Caco-2 (cell line): ENCODE data around the gene GPR137B. TPM values are rescaled to one million over a fixed set of nuclear protein-coding genes. Genes with fewer than 3 reads are reported as not detected.

Experiments used
- BruUV-seq: library from RNA; stranded (reverse); fragments of 400-500 nt; replicated peaks from 2 replicates; lab custom pipeline; 2021; lab: Mats Ljungman, UMichigan
- CTCF ChIA-PET: fragments of 300-600 bp; sonication (Branson Sonifier 250); formaldehyde crosslinking; loops from one replicate; lab custom pipeline; 2022; ENCODE audit warnings: antibody characterized with exemption; lab: Charles Lee
- POLR2A ChIA-PET: fragments of 300-600 bp; sonication (Branson Sonifier 250); formaldehyde crosslinking; loops from one replicate; lab custom pipeline; 2022; ENCODE audit warnings: antibody characterized with exemption; lab: Charles Lee
- DNase-seq, 2 experiments: peaks; one replicate each; pipeline versions ENCODE4 v3.0.0 to v3.0.0-alpha.2; 2020 to 2022
- H3K27me3 ChIP-seq: replicated peaks from 2 replicates; pipeline ENCODE4 v1.6.0; 2011; ENCODE audit warnings: low read length; ENCODE audit not compliant: control insufficient read depth, insufficient read depth
- H3K36me3 ChIP-seq: 2 replicates; pipeline ENCODE4 v1.5.1; 2011; ENCODE audit warnings: low read length; ENCODE audit not compliant: control insufficient read depth, insufficient read depth
- H3K4me1 ChIP-seq: fragments of 250-450 bp; sonication (Bioruptor Pico); 2 replicates; pipeline ENCODE4 v1.5.1; 2020; ENCODE audit warnings: mild to moderate bottlenecking
- H3K4me3 ChIP-seq: 2 replicates; pipeline ENCODE4 v1.5.1; 2011; ENCODE audit warnings: low read depth, mild to moderate bottlenecking, control low read depth, low read length
- H3K9me3 ChIP-seq: fragments of 250-450 bp; sonication (Bioruptor Pico); 2 replicates; pipeline ENCODE4 v1.5.1; 2020; ENCODE audit warnings: mild to moderate bottlenecking, moderate library complexity
- H3K27ac Mint-ChIP-seq: one replicate; pipeline ENCODE4 v1.8.0; 2022; ENCODE audit warnings: mixed read lengths; ENCODE audit not compliant: unreplicated experiment
- H3K27me3 Mint-ChIP-seq: one replicate; pipeline ENCODE4 v1.8.0; 2022; ENCODE audit warnings: mixed read lengths; ENCODE audit not compliant: insufficient read depth, unreplicated experiment
- H3K36me3 Mint-ChIP-seq: one replicate; pipeline ENCODE4 v1.8.0; 2022; ENCODE audit warnings: mild to moderate bottlenecking, mixed read lengths; ENCODE audit not compliant: insufficient read depth, unreplicated experiment
- H3K4me1 Mint-ChIP-seq: one replicate; pipeline ENCODE4 v1.8.0; 2022; ENCODE audit warnings: low read depth, mixed read lengths; ENCODE audit not compliant: unreplicated experiment
- H3K4me3 Mint-ChIP-seq: one replicate; pipeline ENCODE4 v1.8.0; 2022; ENCODE audit warnings: mild to moderate bottlenecking, moderate library complexity, mixed read lengths; ENCODE audit not compliant: unreplicated experiment
- H3K9me3 Mint-ChIP-seq: one replicate; pipeline ENCODE4 v1.8.0; 2022; ENCODE audit warnings: mixed read lengths; ENCODE audit not compliant: unreplicated experiment
- CTCF ChIP-seq, 2 experiments: fragments of 200-600 bp in 1 of 2; IDR thresholded peaks; 1 replicate in 1 of 2; 2 replicates in 1 of 2; pipeline versions ENCODE4 v1.5.1 to v1.8.0; 2011 to 2022; ENCODE audit warnings: antibody characterized with exemption in 1 of 2, control low read depth in 1 of 2, inconsistent platforms in 1 of 2, low read depth in 1 of 2, low read length in 1 of 2, mild to moderate bottlenecking in 1 of 2, moderate library complexity in 1 of 2; ENCODE audit not compliant: insufficient read depth in 1 of 2, severe bottlenecking in 1 of 2, unreplicated experiment in 1 of 2
- intact Hi-C: fragments of 100-400 bp; cut with micrococcal nuclease; formaldehyde crosslinking; loops from one replicate; pipeline ENCODE4 v1.10.0; 2022; ENCODE audit not compliant: unreplicated experiment
- total RNA-seq: library from RNA; stranded (reverse); gene quantifications from 2 replicates; pipeline ENCODE4 v1.2.3, GENCODE V29; 2022

The GPR137B gene
- total RNA-seq, 1 experiment from 2014 or later = 5.9 TPM

DNA sequence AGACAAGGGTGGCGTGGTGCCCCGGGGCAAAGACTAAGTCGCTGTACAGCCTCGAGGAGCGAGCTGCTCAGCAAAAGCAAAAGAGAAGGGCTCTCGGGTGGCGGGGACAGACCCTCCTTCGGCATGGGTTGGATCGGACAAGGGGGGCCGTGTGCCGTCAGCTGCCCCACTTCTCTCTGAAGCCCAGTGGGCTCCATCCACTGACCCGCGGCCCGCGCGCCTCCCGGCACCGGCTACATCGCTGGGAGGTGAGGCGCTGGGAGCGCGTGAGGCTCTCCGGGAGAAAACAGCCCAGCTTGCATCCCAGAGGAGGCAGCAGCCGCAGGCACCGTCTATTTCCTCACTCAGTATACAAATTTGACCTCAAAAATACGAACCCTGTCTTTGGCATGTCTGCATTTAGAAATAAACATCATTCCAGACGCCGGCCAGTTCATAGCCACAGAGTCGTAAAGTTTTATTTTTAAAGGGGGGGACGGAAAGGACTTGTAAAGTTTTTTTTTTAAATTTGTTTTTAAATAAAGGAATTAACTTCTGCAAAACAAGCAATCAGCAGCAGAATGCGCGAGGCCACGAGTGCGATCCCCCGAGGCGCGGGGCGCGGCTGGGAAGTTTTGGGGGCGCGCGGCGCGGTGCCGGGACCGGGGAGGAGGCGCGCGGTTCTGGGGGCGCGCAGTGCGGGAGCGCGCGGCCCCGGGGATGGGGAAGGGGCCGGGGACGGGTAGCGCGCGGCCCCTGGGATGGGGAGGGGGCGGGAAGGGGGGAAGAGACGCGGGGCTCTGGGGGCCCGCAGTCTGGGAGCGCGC lies 689 bp upstream of the GPR137B start:
- no peaks in the 10 kb centered on the region for H3K36me3 ChIP-seq
- peaks cover 8% of the 10 kb centered on the region; the same call in 1 of the 2 replicates for H3K4me1 ChIP-seq
- Mint-ChIP-seq H3K4me1 (peaks cover 12% of the 10 kb centered on the region), H3K4me3 (peak overlapping the region; percentile 94), H3K36me3 (no peaks in the 10 kb centered on the region), H3K27me3 (peaks cover 21% of the 10 kb centered on the region), H3K27ac (peak overlapping the region; percentile 34), H3K9me3 (no peaks in the 10 kb centered on the region)
- CTCF ChIA-PET = interaction anchor here (0.8 to 1.1 kb wide), 2 partner anchors 34 to 310 kb away, joined by 3 to 5 read pairs; no protein-coding TSS in a partner anchor
- BruUV-seq = no TSS peak
- no peak for TF ChIP-seq CTCF (IDR thresholded peaks at IDR 0.05; ENCODE audit: insufficient read depth in 1 of 2, low read depth in 1 of 2, low read length in 1 of 2, severe bottlenecking in 1 of 2, unreplicated experiment in 1 of 2)
- POLR2A ChIA-PET = no interaction called here
- H3K9me3 ChIP-seq = no peaks in the 10 kb centered on the region
- H3K4me3 ChIP-seq = peak overlapping the region; percentile 53
- intact Hi-C loops = loop anchor here (2.0 kb wide), 1 partner anchor 13 kb away; no protein-coding TSS in a partner anchor
- H3K27me3 ChIP-seq = no peaks in the 10 kb centered on the region; the same call in none of the 2 replicates
- DNase-seq = peak in 1 of 2 experiments; percentile 39

DNA sequence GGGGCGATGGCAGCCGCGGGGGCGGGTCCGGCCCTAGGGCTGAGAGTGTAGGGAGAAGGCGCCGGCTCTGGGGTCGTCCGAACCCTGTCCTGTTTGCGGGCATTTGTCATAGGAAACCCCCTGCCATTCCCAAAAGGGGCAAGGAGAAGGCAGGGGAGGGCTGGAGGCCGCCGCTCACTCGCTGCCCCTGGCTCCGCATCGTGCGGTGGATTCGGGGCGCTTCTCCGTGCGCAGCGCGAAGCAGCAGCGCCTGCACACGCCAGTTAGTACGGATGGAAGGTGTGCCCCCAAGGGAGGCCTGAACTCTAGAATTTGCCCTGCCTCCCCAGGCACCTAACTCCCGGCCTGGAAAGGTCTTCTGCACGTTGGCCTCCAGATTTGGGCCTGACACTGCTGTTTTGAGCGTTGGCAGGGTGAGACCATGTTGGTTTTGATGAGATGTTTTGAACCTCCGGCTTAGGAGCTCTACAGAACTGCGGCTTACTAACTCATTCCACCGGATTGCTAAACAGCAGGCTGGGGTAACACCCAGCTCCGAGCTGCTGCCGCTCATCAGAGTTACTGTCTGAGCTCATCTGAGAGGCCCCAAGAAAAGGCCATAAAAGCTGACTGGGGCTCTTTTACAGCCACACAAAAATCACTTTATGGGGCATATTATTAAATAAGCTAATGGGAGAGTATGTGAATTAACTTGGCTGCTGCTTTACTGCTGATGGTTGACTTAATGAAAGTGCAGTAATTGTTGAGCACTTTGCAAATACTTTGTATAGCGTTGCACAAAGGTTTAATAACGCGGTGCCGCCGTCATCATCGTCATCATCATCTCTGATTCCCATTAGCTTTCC lies 987 bp downstream of the GPR137B start:
- intact Hi-C loops = loop anchor here (2.0 kb wide), 1 partner anchor 15 kb away; no protein-coding TSS in a partner anchor
- H3K4me1 ChIP-seq = peaks cover 8% of the 10 kb centered on the region; the same call in 1 of the 2 replicates
- peak overlapping the region; percentile 94 for H3K4me3 Mint-ChIP-seq
- H3K36me3 ChIP-seq = no peaks in the 10 kb centered on the region
- no peak for TF ChIP-seq CTCF (IDR thresholded peaks at IDR 0.05; ENCODE audit: insufficient read depth in 1 of 2, low read depth in 1 of 2, low read length in 1 of 2, severe bottlenecking in 1 of 2, unreplicated experiment in 1 of 2)
- no peaks in the 10 kb centered on the region; the same call in none of the 2 replicates for H3K27me3 ChIP-seq
- no peaks in the 10 kb centered on the region for H3K9me3 ChIP-seq
- peak overlapping the region; percentile 53 for H3K4me3 ChIP-seq
- peaks cover 12% of the 10 kb centered on the region for H3K4me1 Mint-ChIP-seq
- POLR2A ChIA-PET = no interaction called here
- no peaks in the 10 kb centered on the region for H3K36me3 Mint-ChIP-seq
- H3K27me3 Mint-ChIP-seq = peaks cover 18% of the 10 kb centered on the region
- no TSS peak for BruUV-seq
- H3K9me3 Mint-ChIP-seq = no peaks in the 10 kb centered on the region
- peak overlapping the region; percentile 80 for H3K27ac Mint-ChIP-seq
- DNase-seq = no peak
- CTCF ChIA-PET = no interaction called here

DNA sequence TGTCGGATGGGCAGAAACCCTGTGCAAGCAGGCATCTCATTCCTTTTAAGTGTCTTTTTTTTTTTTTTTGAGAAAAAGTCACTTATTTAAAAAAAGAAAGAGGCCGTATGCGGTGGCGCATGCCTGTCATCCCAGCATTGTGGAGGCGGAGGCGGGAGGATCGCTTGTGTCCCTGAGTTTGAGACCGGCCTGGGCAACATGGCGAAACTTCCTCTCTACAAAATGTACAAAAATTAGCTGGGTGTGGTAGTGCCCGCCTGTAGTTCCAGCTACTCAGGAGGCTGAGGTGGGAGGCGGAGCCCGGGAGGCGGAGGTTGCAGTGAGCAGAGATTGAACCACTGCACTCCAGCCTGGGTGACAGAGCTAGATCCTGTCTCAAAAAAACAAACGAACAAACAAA lies 1.7 kb downstream of the GPR137B start:
- no peaks in the 10 kb centered on the region for H3K9me3 Mint-ChIP-seq
- no peaks in the 10 kb centered on the region for H3K9me3 ChIP-seq
- H3K27me3 ChIP-seq = no peaks in the 10 kb centered on the region; the same call in none of the 2 replicates
- CTCF ChIA-PET = no interaction called here
- no peak for DNase-seq
- intact Hi-C loops = no loop called here
- H3K4me3 Mint-ChIP-seq = no peak overlapping the region
- no peak for TF ChIP-seq CTCF (IDR thresholded peaks at IDR 0.05; ENCODE audit: insufficient read depth in 1 of 2, low read depth in 1 of 2, low read length in 1 of 2, severe bottlenecking in 1 of 2, unreplicated experiment in 1 of 2)
- peaks cover 14% of the 10 kb centered on the region for H3K27me3 Mint-ChIP-seq
- BruUV-seq = no TSS peak
- H3K4me1 ChIP-seq = peaks cover 8% of the 10 kb centered on the region; the same call in 1 of the 2 replicates
- peaks cover 12% of the 10 kb centered on the region for H3K4me1 Mint-ChIP-seq
- no peaks in the 10 kb centered on the region for H3K36me3 ChIP-seq
- H3K36me3 Mint-ChIP-seq = no peaks in the 10 kb centered on the region
- H3K4me3 ChIP-seq = no peak overlapping the region
- H3K27ac Mint-ChIP-seq = no peak overlapping the region
- POLR2A ChIA-PET = no interaction called here
